Right atrium auricular region (tissue), 2 donors: Measurements from ENCODE around the gene KCNJ16. TPM values are rescaled to one million over a fixed set of nuclear protein-coding genes. Genes with fewer than 3 reads are reported as not detected.
"Not testable (repeated sequence)": the region's sequence is repeated elsewhere in the genome, so short reads cannot be mapped to it uniquely, and the experiment has no call there.

Experiments used
- DNase-seq: peaks from one replicate; pipeline ENCODE4 v3.0.0-alpha.2; 2019; ENCODE audit warnings: low spot score
- H3K27ac ChIP-seq, 2 donors: fragments of 200-600 bp; sonication (generic); 1 replicate in 1 of 2; 2 replicates in 1 of 2; pipeline ENCODE4 v1.5.1; 2016 to 2019
- H3K27me3 ChIP-seq, 2 donors: fragments of 200-600 bp; sonication (generic); one replicate each; pipeline versions ENCODE4 v1.5.1 to v1.6.0; 2017 to 2019
- H3K36me3 ChIP-seq: fragments of 200-600 bp; sonication (generic); one replicate; pipeline ENCODE4 v1.5.1; 2016
- H3K4me1 ChIP-seq, 2 donors: fragments of 200-600 bp; sonication (generic); one replicate each; pipeline versions ENCODE4 v1.5.1 to v1.6.0; 2017 to 2019
- H3K4me3 ChIP-seq, 2 donors: fragments of 200-600 bp; sonication (generic); 1 replicate in 1 of 2; 2 replicates in 1 of 2; pipeline ENCODE4 v1.5.1; 2017 to 2019; ENCODE audit warnings: mild to moderate bottlenecking in 1 of 2, moderate library complexity in 1 of 2
- H3K9me3 ChIP-seq, 2 donors: fragments of 200-600 bp; sonication (generic); one replicate each; pipeline ENCODE4 v1.5.1; 2019
- total RNA-seq, 2 donors: library from RNA; depleted of rRNA; stranded (reverse); fragments of >200 nt; gene quantifications; one replicate each; pipeline ENCODE4 v1.1.0, GENCODE V29; 2016
- TF ChIP-seq, protein P1 (sequence below), 2 donors: fragments of 200-600 bp; sonication (generic); IDR thresholded peaks; one replicate each; pipeline ENCODE4 v1.5.1; 2019; ENCODE audit warnings: antibody characterized with exemption in 2 of 2

Gene KCNJ16
- total RNA-seq, 2 donors from 2014 or later: 0.59 TPM; not detected in 1

GRCh38 chr17:70034158-70034557 lies 40.9 kb upstream of the KCNJ16 start:
- no peak overlapping the region for H3K27ac ChIP-seq
- H3K9me3 ChIP-seq: no peaks in the 10 kb centered on the region
- H3K4me1 ChIP-seq: no peaks in the 10 kb centered on the region
- no peaks in the 10 kb centered on the region for H3K36me3 ChIP-seq
- TF ChIP-seq, protein P1, sequence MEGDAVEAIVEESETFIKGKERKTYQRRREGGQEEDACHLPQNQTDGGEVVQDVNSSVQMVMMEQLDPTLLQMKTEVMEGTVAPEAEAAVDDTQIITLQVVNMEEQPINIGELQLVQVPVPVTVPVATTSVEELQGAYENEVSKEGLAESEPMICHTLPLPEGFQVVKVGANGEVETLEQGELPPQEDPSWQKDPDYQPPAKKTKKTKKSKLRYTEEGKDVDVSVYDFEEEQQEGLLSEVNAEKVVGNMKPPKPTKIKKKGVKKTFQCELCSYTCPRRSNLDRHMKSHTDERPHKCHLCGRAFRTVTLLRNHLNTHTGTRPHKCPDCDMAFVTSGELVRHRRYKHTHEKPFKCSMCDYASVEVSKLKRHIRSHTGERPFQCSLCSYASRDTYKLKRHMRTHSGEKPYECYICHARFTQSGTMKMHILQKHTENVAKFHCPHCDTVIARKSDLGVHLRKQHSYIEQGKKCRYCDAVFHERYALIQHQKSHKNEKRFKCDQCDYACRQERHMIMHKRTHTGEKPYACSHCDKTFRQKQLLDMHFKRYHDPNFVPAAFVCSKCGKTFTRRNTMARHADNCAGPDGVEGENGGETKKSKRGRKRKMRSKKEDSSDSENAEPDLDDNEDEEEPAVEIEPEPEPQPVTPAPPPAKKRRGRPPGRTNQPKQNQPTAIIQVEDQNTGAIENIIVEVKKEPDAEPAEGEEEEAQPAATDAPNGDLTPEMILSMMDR (IDR thresholded peaks at IDR 0.05): no peak
- no peaks in the 10 kb centered on the region for H3K27me3 ChIP-seq
- DNase-seq: no peak
- H3K4me3 ChIP-seq: no peak overlapping the region

DNA sequence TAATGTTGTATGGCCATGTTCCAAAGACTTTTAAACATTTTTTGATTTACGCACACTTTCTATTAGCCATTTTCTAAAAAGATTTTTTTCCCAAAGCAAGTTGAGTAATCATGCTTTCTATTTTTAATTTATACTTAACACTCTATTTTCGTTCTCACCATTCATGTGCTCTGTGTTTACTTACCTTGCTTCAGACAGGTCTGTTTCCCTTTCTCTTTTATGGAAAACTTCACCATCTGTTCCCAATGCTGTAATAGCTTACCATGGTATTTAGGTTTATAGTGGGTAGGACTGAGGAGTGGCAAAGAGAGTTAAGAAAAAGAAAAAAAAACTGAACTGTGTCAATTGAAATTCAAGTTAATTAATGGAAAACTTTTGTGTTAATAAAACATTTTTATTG lies 37.5 kb upstream of the KCNJ16 start:
- Histone ChIP-seq H3K9me3 (no peaks in the 10 kb centered on the region), H3K27me3 (no peaks in the 10 kb centered on the region), H3K36me3 (no peaks in the 10 kb centered on the region), H3K27ac (no peak overlapping the region), H3K4me1 (no peaks in the 10 kb centered on the region), H3K4me3 (no peak overlapping the region)
- TF ChIP-seq, protein P1 (IDR thresholded peaks at IDR 0.05): no peak
- no peak for DNase-seq

GRCh38 chr17:70040336-70040735 lies 34.7 kb upstream of the KCNJ16 start:
- Histone ChIP-seq H3K4me3 (no peak overlapping the region), H3K36me3 (no peaks in the 10 kb centered on the region), H3K27me3 (no peaks in the 10 kb centered on the region), H3K9me3 (no peaks in the 10 kb centered on the region), H3K4me1 (no peaks in the 10 kb centered on the region), H3K27ac (no peak overlapping the region)
- DNase-seq: no peak
- TF ChIP-seq, protein P1 (IDR thresholded peaks at IDR 0.05): no peak

GRCh38 chr17:70041061-70041460 lies 34.0 kb upstream of the KCNJ16 start:
- H3K36me3 ChIP-seq: no peaks in the 10 kb centered on the region
- H3K27me3 ChIP-seq: no peaks in the 10 kb centered on the region
- no peaks in the 10 kb centered on the region for H3K9me3 ChIP-seq
- no peak for DNase-seq
- no peaks in the 10 kb centered on the region for H3K4me1 ChIP-seq
- no peak overlapping the region for H3K4me3 ChIP-seq
- TF ChIP-seq, protein P1 (IDR thresholded peaks at IDR 0.05): no peak
- no peak overlapping the region for H3K27ac ChIP-seq

GRCh38 chr17:70041540-70041939 lies 33.5 kb upstream of the KCNJ16 start:
- DNase-seq: no peak
- Histone ChIP-seq H3K27me3 (no peaks in the 10 kb centered on the region), H3K4me3 (no peak overlapping the region), H3K9me3 (no peaks in the 10 kb centered on the region), H3K4me1 (no peaks in the 10 kb centered on the region), H3K36me3 (no peaks in the 10 kb centered on the region), H3K27ac (no peak overlapping the region)
- TF ChIP-seq, protein P1 (IDR thresholded peaks at IDR 0.05): no peak

DNA sequence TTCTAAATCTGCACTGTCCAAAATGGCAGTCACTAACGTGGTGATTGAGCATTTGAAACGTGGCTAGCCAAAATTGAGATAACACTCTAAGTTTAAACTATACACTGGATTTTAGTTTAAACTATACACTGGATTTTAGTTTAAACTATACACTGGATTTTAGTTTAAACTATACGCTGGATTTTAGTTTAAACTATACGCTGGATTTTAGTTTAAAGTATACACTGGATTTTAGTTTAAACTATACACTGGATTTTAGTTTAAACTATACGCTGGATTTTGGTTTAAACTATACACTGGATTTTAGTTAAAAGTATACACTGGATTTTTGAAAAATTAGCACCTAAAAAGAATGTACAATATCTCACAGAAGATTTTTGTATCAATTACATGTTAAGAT lies 29.2 kb upstream of the KCNJ16 start:
- not testable (repeated sequence) for H3K9me3 ChIP-seq, H3K27ac ChIP-seq, H3K36me3 ChIP-seq, DNase-seq, H3K4me1 ChIP-seq, H3K27me3 ChIP-seq, H3K4me3 ChIP-seq
